Thyroid gland (tissue), 4 donors: ENCODE measurements around the gene CACNB4.

Source experiments
- CTCF ChIP-seq, 6 experiments: fragments of 200-600 bp in 3 of 6; fragments of 450-650 bp in 3 of 6; sonication (generic) in 3 of 6; IDR thresholded peaks; one replicate each; pipeline ENCODE4 v1.5.1; 2016 to 2019; ENCODE audit warnings: antibody characterized with exemption in 6 of 6, mild to moderate bottlenecking in 2 of 6, inconsistent platforms in 1 of 6, moderate library complexity in 1 of 6
- POLR2A ChIP-seq, 2 donors: fragments of 450-650 bp; IDR thresholded peaks; one replicate each; pipeline ENCODE4 v1.6.1; 2017; ENCODE audit warnings: antibody characterized with exemption in 2 of 2, mild to moderate bottlenecking in 2 of 2, moderate library complexity in 1 of 2

GRCh38 chr2:151904807-151905206 lies 194.0 kb downstream of the CACNB4 start:
- TF ChIP-seq CTCF (IDR thresholded peaks at IDR 0.05) (no peak), POLR2A (IDR thresholded peaks at IDR 0.05) (no peak)
